HepG2 (cell line): ENCODE results near the gene PPP2R1B. TPM values are rescaled to one million over a fixed set of nuclear protein-coding genes. Genes with fewer than 3 reads are reported as not detected.

ENCODE experiments used
- BRCA1 ChIP-seq: sonication (generic); formaldehyde crosslinking; IDR thresholded peaks from 2 replicates; pipeline ENCODE4 v1.4.0; 2020; ENCODE audit warnings: missing genetic modification reagents
- KLF16 ChIP-seq, 2 experiments: sonication (generic) in 1 of 2; formaldehyde crosslinking in 1 of 2; IDR thresholded peaks; 2 replicates each; pipeline versions ENCODE4 v1.6.1 to v1.8.0; 2016 to 2023; ENCODE audit warnings: missing genetic modification reagents in 2 of 2, missing compliant biosample characterization in 1 of 2
- MAFF ChIP-seq: IDR thresholded peaks from 2 replicates; pipeline ENCODE4 v1.6.1; 2011; ENCODE audit warnings: low read depth, low read length, improper control_type of control experiment
- MED13 ChIP-seq: sonication (generic); formaldehyde crosslinking; IDR thresholded peaks from 2 replicates; pipeline ENCODE4 v1.5.0; 2020; ENCODE audit warnings: missing genetic modification reagents
- NR1H2 ChIP-seq: sonication (generic); formaldehyde crosslinking; IDR thresholded peaks from 2 replicates; pipeline ENCODE4 v1.8.1; 2022; ENCODE audit warnings: low read depth, missing genetic modification reagents, borderline replicate concordance
- NR2F6 ChIP-seq, 2 experiments: IDR thresholded peaks; 2 replicates each; pipeline ENCODE4 v1.6.1; 2016; ENCODE audit warnings: antibody characterized with exemption in 1 of 2, mild to moderate bottlenecking in 1 of 2
- ZNF251 ChIP-seq: sonication (generic); formaldehyde crosslinking; IDR thresholded peaks from 2 replicates; pipeline ENCODE4 v1.9.0; 2021; ENCODE audit warnings: mild to moderate bottlenecking, missing genetic modification reagents
- ZNF652 ChIP-seq: IDR thresholded peaks from 2 replicates; pipeline ENCODE4 v1.6.1; 2016; ENCODE audit warnings: low read depth, borderline replicate concordance
- polyA plus RNA-seq, 8 experiments: library from polyadenylated mRNA; depleted of rRNA in 3 of 8; stranded (reverse) in 7 of 8; unstranded in 1 of 8; fragments of >200 nt; fragmentation: Illumina TruSeq in 4 of 8; extraction: Trizol in 4 of 8; gene quantifications; 2 replicates each; pipeline versions ENCODE4 v1.2.1 to v1.2.3, GENCODE V29; 2011 to 2016; ENCODE audit warnings: low read depth in 4 of 8, missing spikeins in 1 of 8, mixed read lengths in 1 of 8; ENCODE audit not compliant: insufficient read depth in 1 of 8
- total RNA-seq, 5 experiments: library from RNA; depleted of rRNA; stranded (reverse); fragments of >200 nt; fragmentation: Illumina TruSeq; extraction: Trizol; gene quantifications; 2 replicates each; pipeline ENCODE4 v1.2.3, GENCODE V29; 2016; ENCODE audit warnings: low read depth in 1 of 5
- TF ChIP-seq, protein P1 (sequence below): sonication (generic); formaldehyde crosslinking; IDR thresholded peaks from 2 replicates; pipeline ENCODE4 v1.4.0; 2020; ENCODE audit warnings: missing genetic modification reagents, low read depth, mild to moderate bottlenecking, borderline replicate concordance
- TF ChIP-seq, protein P2 (sequence below): sonication (generic); formaldehyde crosslinking; IDR thresholded peaks from 2 replicates; pipeline ENCODE4 v1.4.0; 2020; ENCODE audit warnings: mild to moderate bottlenecking, missing genetic modification reagents
- TF ChIP-seq, protein P3 (sequence below): sonication (generic); formaldehyde crosslinking; conservative IDR thresholded peaks from 2 replicates; pipeline ENCODE4 v1.4.0; 2020; ENCODE audit warnings: missing genetic modification reagents
- TF ChIP-seq, protein P4 (sequence below): IDR thresholded peaks from 2 replicates; pipeline ENCODE4 v1.6.1; 2018; ENCODE audit warnings: missing genetic modification reagents

Gene PPP2R1B
- total and polyA plus RNA-seq, 2 of the 13 experiments (the other 11 are each of a cell fraction or from before 2014, with no cell fraction given): 22.1 to 56.8 TPM

DNA sequence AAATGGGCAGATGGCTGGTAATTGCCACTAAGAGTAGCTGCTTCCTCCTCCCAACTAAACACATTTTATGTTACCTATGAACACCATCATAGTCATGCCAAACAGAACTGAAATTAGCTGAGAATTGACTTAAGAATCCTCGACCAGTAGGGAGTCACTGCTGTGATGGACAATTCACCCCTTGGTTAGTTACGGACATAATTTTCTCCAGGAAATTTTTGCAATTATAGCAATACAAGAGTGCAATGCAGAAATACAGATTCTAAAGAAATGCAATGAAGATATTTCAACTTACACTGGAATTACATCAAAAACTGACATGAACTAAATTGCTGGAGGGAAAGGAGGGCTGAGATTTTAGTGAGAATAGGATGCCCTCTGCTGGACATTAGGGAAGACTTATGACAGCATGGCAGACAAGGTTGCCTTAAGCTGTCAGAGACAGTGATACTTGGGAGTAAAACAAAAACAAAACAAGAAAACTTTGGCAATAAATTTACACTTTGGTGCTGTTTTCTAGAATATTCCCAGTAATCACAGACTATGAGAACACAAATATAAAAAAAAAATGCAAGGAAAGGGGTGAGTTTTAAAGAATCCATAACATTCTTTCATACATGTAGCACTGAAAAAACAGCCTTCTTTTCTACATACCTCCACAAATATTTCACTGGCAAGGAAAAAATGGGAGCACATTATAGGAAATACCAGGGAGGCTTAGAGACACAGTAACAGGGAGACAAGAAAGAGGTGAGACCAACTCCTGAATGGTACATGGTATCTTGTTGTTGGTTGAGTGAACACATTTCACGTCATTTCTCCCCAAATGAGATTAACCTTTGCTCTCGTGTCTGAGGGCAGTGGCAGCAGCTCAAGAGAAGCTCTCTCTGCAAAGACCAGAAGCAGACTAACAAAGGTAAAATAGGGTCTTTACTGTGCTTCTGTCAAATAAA, 11.2 kb upstream of the PPP2R1B start (continued):
- TF ChIP-seq KLF16 (CRISPR knock-in tag; IDR thresholded peaks at IDR 0.05) (peak in 1 of 2 experiments; percentile 39; a peak in 1 of 4 replicates), MED13 (CRISPR knock-in tag) (no peak), NR2F6 (IDR thresholded peaks at IDR 0.05) (no peak), NR2F6 (CRISPR knock-in tag; IDR thresholded peaks at IDR 0.05) (peak; percentile 74), NR1H2 (CRISPR knock-in tag) (no peak), ZNF652 (CRISPR knock-in tag) (no peak; the same call in 1 of the 2 replicates), MAFF (no peak), BRCA1 (CRISPR knock-in tag) (no peak), ZNF251 (CRISPR knock-in tag) (no peak)
- TF ChIP-seq, protein P1, sequence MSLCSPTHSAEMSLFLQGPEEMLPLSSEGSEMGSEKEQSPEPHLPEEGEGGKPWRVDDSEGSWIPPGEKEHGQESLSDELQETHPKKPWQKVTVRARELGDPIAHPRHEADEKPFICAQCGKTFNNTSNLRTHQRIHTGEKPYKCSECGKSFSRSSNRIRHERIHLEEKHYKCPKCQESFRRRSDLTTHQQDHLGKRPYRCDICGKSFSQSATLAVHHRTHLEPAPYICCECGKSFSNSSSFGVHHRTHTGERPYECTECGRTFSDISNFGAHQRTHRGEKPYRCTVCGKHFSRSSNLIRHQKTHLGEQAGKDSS (CRISPR knock-in tag): no peak
- TF ChIP-seq, protein P2, sequence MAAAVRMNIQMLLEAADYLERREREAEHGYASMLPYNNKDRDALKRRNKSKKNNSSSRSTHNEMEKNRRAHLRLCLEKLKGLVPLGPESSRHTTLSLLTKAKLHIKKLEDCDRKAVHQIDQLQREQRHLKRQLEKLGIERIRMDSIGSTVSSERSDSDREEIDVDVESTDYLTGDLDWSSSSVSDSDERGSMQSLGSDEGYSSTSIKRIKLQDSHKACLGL (CRISPR knock-in tag): no peak
- TF ChIP-seq, protein P3, sequence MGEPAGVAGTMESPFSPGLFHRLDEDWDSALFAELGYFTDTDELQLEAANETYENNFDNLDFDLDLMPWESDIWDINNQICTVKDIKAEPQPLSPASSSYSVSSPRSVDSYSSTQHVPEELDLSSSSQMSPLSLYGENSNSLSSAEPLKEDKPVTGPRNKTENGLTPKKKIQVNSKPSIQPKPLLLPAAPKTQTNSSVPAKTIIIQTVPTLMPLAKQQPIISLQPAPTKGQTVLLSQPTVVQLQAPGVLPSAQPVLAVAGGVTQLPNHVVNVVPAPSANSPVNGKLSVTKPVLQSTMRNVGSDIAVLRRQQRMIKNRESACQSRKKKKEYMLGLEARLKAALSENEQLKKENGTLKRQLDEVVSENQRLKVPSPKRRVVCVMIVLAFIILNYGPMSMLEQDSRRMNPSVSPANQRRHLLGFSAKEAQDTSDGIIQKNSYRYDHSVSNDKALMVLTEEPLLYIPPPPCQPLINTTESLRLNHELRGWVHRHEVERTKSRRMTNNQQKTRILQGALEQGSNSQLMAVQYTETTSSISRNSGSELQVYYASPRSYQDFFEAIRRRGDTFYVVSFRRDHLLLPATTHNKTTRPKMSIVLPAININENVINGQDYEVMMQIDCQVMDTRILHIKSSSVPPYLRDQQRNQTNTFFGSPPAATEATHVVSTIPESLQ (CRISPR knock-in tag): no peak
- TF ChIP-seq, protein P4, sequence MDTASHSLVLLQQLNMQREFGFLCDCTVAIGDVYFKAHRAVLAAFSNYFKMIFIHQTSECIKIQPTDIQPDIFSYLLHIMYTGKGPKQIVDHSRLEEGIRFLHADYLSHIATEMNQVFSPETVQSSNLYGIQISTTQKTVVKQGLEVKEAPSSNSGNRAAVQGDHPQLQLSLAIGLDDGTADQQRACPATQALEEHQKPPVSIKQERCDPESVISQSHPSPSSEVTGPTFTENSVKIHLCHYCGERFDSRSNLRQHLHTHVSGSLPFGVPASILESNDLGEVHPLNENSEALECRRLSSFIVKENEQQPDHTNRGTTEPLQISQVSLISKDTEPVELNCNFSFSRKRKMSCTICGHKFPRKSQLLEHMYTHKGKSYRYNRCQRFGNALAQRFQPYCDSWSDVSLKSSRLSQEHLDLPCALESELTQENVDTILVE: 0 out of 2 replicates have a peak, but pooled peaks have one; percentile 34
